Parathyroid adenoma (tissue), 2 donors: ENCODE data around the gene ELL.

Experiments used
- H2AFZ ChIP-seq: fragments of 300-600 bp; sonication (generic); one replicate; pipeline ENCODE4 v1.7.0; 2017; ENCODE audit warnings: antibody characterized with exemption, mild to moderate bottlenecking
- H3K27ac ChIP-seq: fragments of 300-600 bp; sonication (generic); one replicate; pipeline ENCODE4 v1.7.0; 2017
- H3K27me3 ChIP-seq: fragments of 300-600 bp; sonication (generic); one replicate; pipeline ENCODE4 v1.7.0; 2017; ENCODE audit warnings: low read length; ENCODE audit not compliant: control insufficient read depth, insufficient read depth
- H3K36me3 ChIP-seq: fragments of 300-600 bp; sonication (generic); one replicate; pipeline ENCODE4 v1.7.0; 2017; ENCODE audit warnings: low read length; ENCODE audit not compliant: control insufficient read depth, insufficient read depth
- H3K4me1 ChIP-seq: fragments of 300-600 bp; sonication (generic); one replicate; pipeline ENCODE4 v1.7.0; 2017; ENCODE audit warnings: control low read depth
- H3K4me2 ChIP-seq: fragments of 300-600 bp; sonication (generic); one replicate; pipeline ENCODE4 v1.7.0; 2017; ENCODE audit warnings: low read length
- H3K4me3 ChIP-seq: fragments of 300-600 bp; sonication (generic); one replicate; pipeline ENCODE4 v1.7.0; 2017; ENCODE audit warnings: low read depth, low read length
- H3K79me2 ChIP-seq: fragments of 300-600 bp; sonication (generic); one replicate; pipeline ENCODE4 v1.7.0; 2017; ENCODE audit warnings: control low read depth
- H3K9ac ChIP-seq: fragments of 300-600 bp; sonication (generic); one replicate; pipeline ENCODE4 v1.7.0; 2017; ENCODE audit warnings: mild to moderate bottlenecking
- H3K9me3 ChIP-seq: fragments of 300-600 bp; sonication (generic); one replicate; pipeline ENCODE4 v1.7.0; 2017; ENCODE audit warnings: low read length; ENCODE audit not compliant: control insufficient read depth
- CTCF ChIP-seq: fragments of 300-600 bp; sonication (generic); IDR thresholded peaks from one replicate; pipeline ENCODE4 v1.7.0; 2017; ENCODE audit warnings: antibody characterized with exemption, mild to moderate bottlenecking
- donor health status: primary hyperparathyroidism.

ELL gene

GRCh38 chr19:18393836-18394235 is 128.0 kb downstream of the ELL start:
- Histone ChIP-seq H2AFZ (no peak overlapping the region), H3K36me3 (no peaks in the 10 kb centered on the region), H3K4me2 (no peak overlapping the region), H3K27ac (no peak overlapping the region), H3K79me2 (no peaks in the 10 kb centered on the region), H3K4me3 (no peak overlapping the region), H3K27me3 (no peaks in the 10 kb centered on the region), H3K9me3 (no peaks in the 10 kb centered on the region), H3K9ac (no peak overlapping the region), H3K4me1 (peaks cover 5% of the 10 kb centered on the region)
- TF ChIP-seq CTCF, result no peak

- no peak overlapping the region for H3K4me2 ChIP-seq
- no peak overlapping the region for H3K9ac ChIP-seq
- H3K4me3 ChIP-seq, result no peak overlapping the region
- no peak for TF ChIP-seq CTCF
- no peak overlapping the region for H3K27ac ChIP-seq
- H3K9me3 ChIP-seq, result no peaks in the 10 kb centered on the region
- no peaks in the 10 kb centered on the region for H3K27me3 ChIP-seq
- H3K36me3 ChIP-seq, result no peaks in the 10 kb centered on the region
- no peaks in the 10 kb centered on the region for H3K79me2 ChIP-seq
- H2AFZ ChIP-seq, result no peak overlapping the region
- peaks cover 7% of the 10 kb centered on the region for H3K4me1 ChIP-seq
Observed at GRCh38 chr19:18392926-18393325, 128.9 kb downstream of the ELL start.
